ENCODE data around the gene CATSPERE.
"Not testable (repeated sequence)": the region's sequence is repeated elsewhere in the genome, so short reads cannot be mapped to it uniquely, and the experiment has no call there.

Gene CATSPERE

GRCh38 chr1:244665771-244666217, 204.7 kb downstream of the CATSPERE start:
- no peak for DNase-seq (ENCODE audit: low read depth)

DNA sequence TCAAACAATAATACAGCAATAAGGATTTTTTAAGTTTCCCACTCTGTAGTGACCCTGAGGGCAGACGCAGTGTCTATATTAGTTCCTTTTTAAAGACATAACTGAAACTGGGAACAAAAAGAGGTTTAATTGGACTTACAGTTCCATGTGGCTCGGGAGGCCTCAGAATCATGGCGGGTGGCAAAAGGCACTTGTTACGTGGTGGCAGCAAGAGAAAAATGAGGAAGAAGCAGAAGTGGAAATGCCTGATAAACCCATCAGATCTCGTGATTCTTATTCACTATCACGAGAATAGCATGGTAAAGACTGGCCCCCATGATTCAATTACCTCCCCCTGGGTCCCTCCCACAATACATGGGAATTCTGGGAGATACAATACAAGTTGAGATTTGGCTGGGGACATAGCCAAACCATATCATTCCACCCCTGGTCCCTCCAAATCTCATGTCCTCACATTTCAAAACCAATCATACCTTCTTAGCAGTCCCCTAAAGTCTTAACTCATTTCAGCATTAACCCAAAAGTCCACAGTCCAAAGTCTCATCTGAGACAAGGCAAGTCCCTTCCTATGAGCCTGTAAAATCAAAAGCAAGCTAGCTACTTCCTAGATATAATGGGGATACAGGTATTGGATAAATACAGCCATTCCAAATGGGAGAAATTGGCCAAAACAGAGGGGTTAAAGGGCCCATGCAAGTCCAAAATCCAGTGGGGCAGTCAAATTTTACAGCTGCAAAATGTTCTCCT, 205.8 kb downstream of the CATSPERE start:
- not testable (repeated sequence) for DNase-seq (ENCODE audit: low read depth)

GRCh38 chr1:244667797-244668196, 206.7 kb downstream of the CATSPERE start:
- no peak for DNase-seq (ENCODE audit: low read depth)

DNA sequence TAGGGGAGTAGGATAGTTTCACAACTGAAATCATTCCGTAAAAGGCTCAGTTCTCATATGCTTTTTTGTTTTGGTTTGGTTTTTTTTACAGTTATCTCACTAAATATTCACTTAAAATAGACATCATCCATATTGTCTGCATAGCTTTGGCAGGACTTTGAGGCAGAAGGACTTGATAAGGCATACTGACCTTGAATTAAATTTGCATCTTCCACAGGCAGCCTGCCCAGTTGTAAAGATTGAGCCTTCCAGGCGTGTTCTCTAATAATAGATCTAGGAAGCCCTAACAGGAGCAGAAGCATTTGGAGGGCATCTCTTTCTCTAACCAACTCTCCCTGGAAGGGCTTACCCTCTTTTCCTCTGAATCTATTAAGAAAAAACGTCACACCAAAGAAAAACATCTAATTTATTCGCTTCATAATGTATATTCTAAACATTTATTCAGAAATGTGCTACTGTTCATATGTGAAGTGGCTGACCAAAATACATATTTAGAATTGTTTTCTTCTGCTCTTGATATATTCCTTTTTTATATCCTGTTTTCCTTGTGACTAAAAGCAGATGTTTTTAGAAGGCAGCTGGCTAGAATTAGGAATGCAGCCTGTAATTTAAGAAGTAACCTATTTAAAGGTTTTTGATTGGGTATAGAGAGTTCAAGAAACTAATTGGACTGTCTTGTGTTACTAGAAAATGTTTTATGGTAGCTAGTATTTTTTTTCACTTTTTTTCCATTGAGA, 212.0 kb downstream of the CATSPERE start:
- DNase-seq (ENCODE audit: low read depth), result no peak

- no peak for DNase-seq (ENCODE audit: low read depth)
Observed at GRCh38 chr1:244674446-244674845, 213.4 kb downstream of the CATSPERE start.

- DNase-seq (ENCODE audit: low read depth), result no peak
Observed at GRCh38 chr1:244675167-244675566, 214.1 kb downstream of the CATSPERE start.

DNA sequence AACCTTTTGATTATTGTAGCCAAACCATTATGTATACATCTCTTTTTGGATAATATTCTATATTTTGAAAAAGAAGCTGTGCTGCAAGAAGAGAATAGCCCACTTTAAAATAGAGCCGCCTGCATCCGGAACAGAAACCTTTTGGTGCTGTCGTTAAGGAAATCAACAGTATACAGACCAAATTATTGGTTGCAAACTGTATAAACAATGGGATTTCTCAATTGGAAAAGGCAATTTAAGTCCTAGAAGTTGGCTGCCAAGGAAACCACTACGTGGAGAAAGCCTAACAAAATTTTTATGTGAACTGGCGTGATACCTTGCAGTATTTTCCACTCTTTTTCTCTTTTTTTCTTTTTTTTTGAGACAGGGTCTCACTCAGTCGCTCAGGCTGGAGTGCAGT, 217.6 kb downstream of the CATSPERE start:
- no peak for DNase-seq (ENCODE audit: low read depth)

- DNase-seq (ENCODE audit: low read depth), result no peak
Observed at GRCh38 chr1:244680667-244681066, 219.6 kb downstream of the CATSPERE start.

DNA sequence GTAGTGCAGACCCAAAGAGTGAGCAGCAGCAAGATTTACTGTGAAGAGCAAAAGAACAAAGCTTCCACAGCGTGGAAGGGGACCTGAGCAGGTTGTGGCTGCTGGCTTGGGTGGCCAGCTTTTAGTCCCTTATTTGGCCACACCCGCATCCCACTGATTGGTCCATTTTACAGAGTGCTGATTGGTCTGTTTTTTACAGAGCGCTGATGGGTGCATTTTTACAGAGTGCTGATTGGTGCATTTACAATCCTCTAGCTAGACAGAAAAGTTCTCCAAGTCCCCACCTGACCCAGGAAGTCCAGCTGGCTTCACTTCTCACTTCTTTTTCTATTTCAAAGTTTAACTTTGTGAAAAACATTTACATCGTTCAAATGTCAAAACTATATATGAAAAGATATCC, 221.0 kb downstream of the CATSPERE start:
- not testable (repeated sequence) for DNase-seq (ENCODE audit: low read depth)

Data from activated T-cell treated with anti-CD3 and anti-CD28 coated beads for 48 hours (primary cell).